GM18505 (cell line): ENCODE measurements around the gene KLHL6.
"Not testable (repeated sequence)": the region's sequence is repeated elsewhere in the genome, so short reads cannot be mapped to it uniquely, and the experiment has no call there.

Experiments used
- ATAC-seq: cut with Tn5 transposase; IDR thresholded peaks from one replicate; pipeline ENCODE4 v1.9.1; 2021; ENCODE audit not compliant: unreplicated experiment
- POLR2A ChIP-seq: IDR thresholded peaks from 4 replicates; pipeline ENCODE4 v1.6.1; 2011; ENCODE audit warnings: borderline replicate concordance; ENCODE audit not compliant: insufficient read depth, insufficient read length; ENCODE audit errors: extremely low read depth

Gene KLHL6

DNA sequence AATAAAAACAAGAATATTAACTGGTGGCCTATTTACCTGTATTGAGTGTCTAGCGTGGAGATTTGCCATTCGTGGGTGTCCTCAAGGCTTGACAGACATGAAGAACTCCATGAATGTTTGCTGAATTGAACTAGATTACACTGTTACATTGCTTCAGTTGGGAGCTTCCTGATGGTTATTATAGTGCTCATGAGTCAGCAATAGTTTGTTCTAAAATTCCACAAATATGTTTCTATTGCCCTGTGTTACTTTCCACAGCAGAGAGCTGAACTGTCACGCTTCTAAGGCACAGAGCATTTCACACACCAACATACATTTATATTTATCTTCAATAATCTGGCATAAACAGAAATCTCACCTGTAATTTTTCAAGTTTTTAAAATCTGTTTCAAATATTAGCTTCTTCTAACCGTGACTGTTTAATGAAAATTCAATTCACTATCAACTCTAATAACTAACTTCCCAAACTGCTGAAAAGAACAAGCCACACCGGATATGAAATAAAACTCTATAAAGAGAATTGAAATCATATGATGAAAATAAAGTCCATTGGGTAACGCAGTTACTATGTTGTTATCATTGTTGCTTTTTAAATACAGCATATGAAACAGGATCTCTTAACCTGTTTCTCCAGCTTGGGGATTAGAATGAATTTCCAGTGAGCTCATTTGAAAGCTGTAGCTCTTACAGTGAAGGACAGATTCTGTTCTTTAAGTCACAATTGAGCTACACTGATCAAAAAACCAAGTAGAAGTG, 65.9 kb downstream of the KLHL6 start:
- no peak for ATAC-seq
- no peak for TF ChIP-seq POLR2A

- no peak for TF ChIP-seq POLR2A
- no peak for ATAC-seq
Observed at GRCh38 chr3:183488343-183488742, 67.2 kb downstream of the KLHL6 start.

DNA sequence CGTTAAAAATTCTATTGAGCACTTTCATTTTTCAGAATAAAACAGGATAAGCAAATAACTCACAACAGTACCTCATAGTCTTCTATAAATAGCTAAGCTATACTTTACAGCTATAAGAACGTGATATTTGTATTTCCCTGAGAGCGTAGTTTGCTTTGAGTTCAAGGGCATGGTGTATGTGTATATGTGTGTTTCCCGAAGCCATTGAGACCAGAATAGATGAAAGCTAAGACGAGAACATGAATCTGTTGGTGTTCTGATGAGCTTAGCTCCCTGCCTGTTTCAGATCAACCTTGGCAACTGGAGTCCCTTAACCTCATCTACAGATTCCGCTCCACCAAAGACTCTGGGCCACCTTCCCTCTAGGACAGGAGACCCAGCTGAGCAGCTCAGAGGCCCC, 67.6 kb downstream of the KLHL6 start:
- TF ChIP-seq POLR2A, result no peak
- ATAC-seq, result no peak

DNA sequence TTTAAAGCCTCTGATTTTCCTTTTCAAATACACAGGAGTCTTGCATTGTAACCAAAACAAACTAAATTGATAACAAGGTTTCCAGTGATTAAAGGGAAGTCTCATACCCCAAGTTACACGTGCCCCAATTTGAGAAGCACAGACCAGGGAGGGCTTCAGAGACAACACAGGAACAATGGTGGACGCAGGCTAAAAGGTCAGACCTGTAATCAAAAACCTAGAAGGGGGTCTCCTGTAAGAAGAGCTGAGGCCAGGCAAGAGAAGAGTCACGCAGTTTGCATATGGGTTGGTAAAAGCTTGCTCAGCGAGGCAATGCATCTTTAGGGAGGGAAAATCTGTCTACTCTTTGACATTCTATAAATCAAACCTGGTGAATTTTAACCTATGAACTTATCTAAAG, 68.5 kb downstream of the KLHL6 start:
- no peak for ATAC-seq
- TF ChIP-seq POLR2A, result no peak

- ATAC-seq, result no peak
- no peak for TF ChIP-seq POLR2A
Observed at GRCh38 chr3:183486472-183486871, 69.0 kb downstream of the KLHL6 start.

DNA sequence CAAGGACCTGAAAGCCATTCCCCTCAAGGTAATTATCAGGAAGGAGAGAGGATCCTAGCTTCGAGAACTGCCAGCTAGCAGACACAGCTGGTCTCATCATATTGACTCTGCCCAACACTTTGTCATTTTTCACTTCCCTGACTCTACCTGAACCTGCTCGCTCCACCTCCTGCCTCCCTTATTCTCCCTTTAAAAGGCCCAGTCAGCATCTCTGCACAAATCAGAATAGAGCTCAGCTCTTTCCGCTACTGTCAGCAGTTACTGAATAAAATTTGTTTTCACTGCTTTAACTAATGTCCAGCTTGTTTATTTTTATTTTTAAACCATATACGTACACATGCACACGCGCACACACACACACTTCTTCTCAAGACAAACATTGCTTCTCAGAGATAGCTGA, 69.9 kb downstream of the KLHL6 start:
- TF ChIP-seq POLR2A, result no peak
- no peak for ATAC-seq

- TF ChIP-seq POLR2A, result no peak
- ATAC-seq, result no peak
Observed at GRCh38 chr3:183485093-183485492, 70.4 kb downstream of the KLHL6 start.

DNA sequence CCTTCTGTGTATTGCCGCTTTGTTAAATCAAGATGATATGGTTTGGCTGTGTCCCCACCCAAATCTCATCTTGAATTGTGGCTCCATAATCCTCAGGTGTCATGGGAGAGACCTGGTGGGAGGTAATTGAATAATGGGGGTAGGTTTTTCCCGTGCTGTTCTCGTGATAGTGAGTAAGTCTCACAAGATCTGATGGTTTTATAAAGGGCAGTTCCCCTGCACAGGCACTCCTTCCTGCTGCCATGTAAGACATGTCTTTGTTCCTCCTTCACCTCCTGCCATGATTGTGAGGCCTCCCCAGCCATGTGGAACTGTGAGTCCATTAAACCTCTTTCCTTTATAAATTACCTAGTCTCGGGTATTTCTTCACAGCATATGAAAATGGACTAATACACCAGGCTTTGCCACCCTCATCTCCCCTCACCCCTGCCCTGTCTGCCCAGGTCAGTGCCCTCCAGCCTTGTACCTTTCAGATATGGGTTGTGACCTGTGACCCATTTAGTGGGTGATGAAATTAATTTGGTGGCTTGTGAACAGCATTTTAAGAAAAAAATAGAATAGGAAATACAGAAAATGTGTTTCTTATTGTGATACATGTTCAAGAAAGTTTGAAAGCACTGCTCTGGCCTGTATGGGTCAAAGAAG, 71.0 kb downstream of the KLHL6 start:
- no peak for ATAC-seq
- TF ChIP-seq POLR2A, result no peak

GRCh38 chr3:183481582-183481981, 73.9 kb downstream of the KLHL6 start:
- ATAC-seq, result no peak
- no peak for TF ChIP-seq POLR2A

DNA sequence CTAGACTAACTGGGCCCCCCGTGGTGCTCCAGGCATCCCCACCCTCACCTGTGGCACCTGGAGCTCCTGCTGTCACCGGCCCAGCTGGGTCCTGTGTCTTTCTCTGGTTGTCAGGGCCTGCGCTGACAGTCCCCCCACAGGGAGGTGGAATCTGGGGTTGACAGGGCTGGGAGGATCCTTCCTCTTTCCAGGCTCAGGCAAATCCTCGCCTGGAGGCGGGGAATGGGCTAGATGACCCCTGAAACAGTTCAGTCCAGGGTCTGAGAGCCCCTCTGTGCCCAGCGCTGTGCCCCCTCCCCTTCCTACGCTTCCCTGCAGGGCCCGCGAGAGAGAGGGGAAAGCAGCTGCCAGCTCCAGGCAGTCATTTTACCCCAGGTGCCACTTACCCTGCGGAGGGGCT, 77.0 kb downstream of the KLHL6 start:
- TF ChIP-seq POLR2A, result no peak
- no peak for ATAC-seq

- no peak for ATAC-seq
- no peak for TF ChIP-seq POLR2A
Observed at GRCh38 chr3:183477801-183478456, 77.6 kb downstream of the KLHL6 start.

DNA sequence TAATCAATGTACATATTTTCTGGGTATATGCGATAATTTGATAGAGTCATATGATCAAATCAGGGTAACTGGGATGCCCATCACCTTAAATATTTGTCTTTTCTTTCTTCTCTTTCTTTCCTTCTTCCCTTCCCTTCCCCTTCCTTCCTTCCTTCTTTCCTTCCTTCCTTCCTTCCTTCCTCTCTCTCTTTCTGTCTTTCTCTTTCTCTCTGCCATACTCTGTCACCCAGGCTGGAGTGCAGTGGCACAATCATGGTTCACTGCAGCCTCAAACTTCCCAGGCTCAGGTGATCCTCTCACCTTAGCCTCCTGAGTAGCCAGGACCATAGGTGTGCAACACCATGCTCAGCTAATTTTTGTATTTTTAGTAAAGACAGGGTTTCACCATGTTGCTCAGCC, 79.7 kb downstream of the KLHL6 start:
- not testable (repeated sequence) for ATAC-seq

DNA sequence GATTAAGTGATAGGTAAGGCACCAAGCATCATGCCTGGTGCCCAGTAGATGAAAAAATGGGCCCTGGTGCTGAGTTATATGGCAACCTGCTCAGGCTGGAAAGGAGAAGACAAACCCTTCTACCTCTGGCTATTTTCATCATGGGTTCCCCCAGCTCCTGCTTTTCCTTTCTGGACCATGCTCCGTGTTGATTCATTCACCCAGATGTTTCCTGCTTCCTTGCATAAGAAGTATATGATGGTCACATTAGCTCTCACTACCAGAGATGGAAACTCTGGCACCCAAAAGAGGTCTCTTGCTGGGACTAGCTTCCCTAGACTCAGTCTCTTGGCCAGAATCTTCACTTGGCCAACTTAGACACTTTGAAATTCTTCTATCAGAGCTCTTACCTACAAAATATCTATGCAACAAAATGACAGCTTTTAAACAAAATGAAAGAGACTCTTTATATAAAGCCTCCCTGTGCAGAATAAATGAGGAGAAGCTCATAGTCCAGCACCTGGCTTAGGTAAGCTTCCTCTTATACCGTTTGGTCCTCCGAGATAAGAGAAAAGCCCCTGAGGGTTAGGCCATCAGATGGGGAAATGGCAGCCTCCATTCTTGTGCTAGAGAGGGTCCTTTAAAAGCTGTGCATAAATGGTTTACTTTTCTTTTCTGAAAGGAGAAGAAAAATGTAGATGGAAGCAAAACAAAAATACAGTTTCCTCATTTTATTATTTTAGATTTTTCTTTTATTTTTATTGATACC, 80.3 kb downstream of the KLHL6 start:
- no peak for TF ChIP-seq POLR2A
- ATAC-seq, result no peak
